ENCODE measurements around the gene SRSF1.

The SRSF1 gene

GRCh38 chr17:58006560-58006923 lies 504 bp downstream of the SRSF1 start:
- Histone ChIP-seq H3K9ac (ENCODE audit: low read length) (peak overlapping the region; percentile 100), H3K9me2 (replicated peaks; ENCODE audit: insufficient read depth, low read length) (no peaks in the 10 kb centered on the region), H3K4me1 (ENCODE audit: low read length) (peaks cover 15% of the 10 kb centered on the region), H3F3A (ENCODE audit: insufficient read depth, low read length) (peaks cover 31% of the 10 kb centered on the region), H3K9me3 (replicated peaks; ENCODE audit: insufficient read depth, low read length) (no peaks in the 10 kb centered on the region), H3K27ac (ENCODE audit: low read length) (peak overlapping the region; percentile 90), H3K27me3 (replicated peaks; ENCODE audit: insufficient read depth, low read length) (no peaks in the 10 kb centered on the region), H3K36me3 (replicated peaks; ENCODE audit: insufficient read depth, low read length) (peaks cover 31% of the 10 kb centered on the region), H2AFZ (ENCODE audit: low read length) (peak overlapping the region; percentile 16; the same call in 1 of the 2 replicates), H4K20me1 (ENCODE audit: insufficient read depth, low read length) (peaks cover 33% of the 10 kb centered on the region), H3K79me2 (ENCODE audit: low read length) (peaks cover 51% of the 10 kb centered on the region), H3K4me2 (ENCODE audit: low read depth, low read length) (peak overlapping the region; percentile 86), H3K4me3 (ENCODE audit: low read length) (peak overlapping the region; percentile 99)
- DNase-seq, result peak; percentile 59
- no peak for TF ChIP-seq EZH2phosphoT487 (IDR thresholded peaks at IDR 0.05; ENCODE audit: low read length)
- no peak for TF ChIP-seq CTCF (IDR thresholded peaks at IDR 0.05; ENCODE audit: low read length)
- no peak for TF ChIP-seq EZH2 (optimal IDR thresholded peaks at IDR 0.05; ENCODE audit: low read depth, low read length)

GRCh38 chr17:58005728-58006559 lies 1.1 kb downstream of the SRSF1 start:
- no peak overlapping the region; the same call in 1 of the 2 replicates for H3K27ac ChIP-seq (ENCODE audit: low read length)
- peaks cover 33% of the 10 kb centered on the region for H4K20me1 ChIP-seq (ENCODE audit: insufficient read depth, low read length)

GRCh38 chr17:58005031-58005727 lies 1.9 kb downstream of the SRSF1 start:
- DNase-seq, result no peak
- H3K4me1 ChIP-seq (ENCODE audit: low read length), result peaks cover 15% of the 10 kb centered on the region
- no peaks in the 10 kb centered on the region for H3K9me2 ChIP-seq (replicated peaks; ENCODE audit: insufficient read depth, low read length)
- no peaks in the 10 kb centered on the region for H3K27me3 ChIP-seq (replicated peaks; ENCODE audit: insufficient read depth, low read length)
- no peak for TF ChIP-seq EZH2phosphoT487 (IDR thresholded peaks at IDR 0.05; ENCODE audit: low read length)
- peak overlapping the region; percentile 99 for H3K4me3 ChIP-seq (ENCODE audit: low read length)
- H4K20me1 ChIP-seq (ENCODE audit: insufficient read depth, low read length), result peaks cover 39% of the 10 kb centered on the region
- peaks cover 51% of the 10 kb centered on the region for H3K79me2 ChIP-seq (ENCODE audit: low read length)
- peaks cover 31% of the 10 kb centered on the region for H3K36me3 ChIP-seq (replicated peaks; ENCODE audit: insufficient read depth, low read length)
- H3K4me2 ChIP-seq (ENCODE audit: low read depth, low read length), result peak overlapping the region; percentile 86
- H3K9me3 ChIP-seq (replicated peaks; ENCODE audit: insufficient read depth, low read length), result no peaks in the 10 kb centered on the region
- no peak overlapping the region for H2AFZ ChIP-seq (ENCODE audit: low read length)
- peaks cover 44% of the 10 kb centered on the region for H3F3A ChIP-seq (ENCODE audit: insufficient read depth, low read length)
- no peak overlapping the region for H3K27ac ChIP-seq (ENCODE audit: low read length)
- peak overlapping the region; percentile 100; the same call in 1 of the 2 replicates for H3K9ac ChIP-seq (ENCODE audit: low read length)

More at GRCh38 chr17:58005728-58006559, 1.1 kb downstream of the SRSF1 start:
- H3F3A ChIP-seq (ENCODE audit: insufficient read depth, low read length), result peaks cover 37% of the 10 kb centered on the region
- no peak for TF ChIP-seq CTCF (IDR thresholded peaks at IDR 0.05; ENCODE audit: low read length)
- TF ChIP-seq EZH2 (optimal IDR thresholded peaks at IDR 0.05; ENCODE audit: low read depth, low read length), result no peak
- no peak for TF ChIP-seq EZH2phosphoT487 (IDR thresholded peaks at IDR 0.05; ENCODE audit: low read length)
- H3K36me3 ChIP-seq (replicated peaks; ENCODE audit: insufficient read depth, low read length), result peaks cover 31% of the 10 kb centered on the region
- H3K79me2 ChIP-seq (ENCODE audit: low read length), result peaks cover 51% of the 10 kb centered on the region
- no peaks in the 10 kb centered on the region for H3K9me3 ChIP-seq (replicated peaks; ENCODE audit: insufficient read depth, low read length)
- H3K4me1 ChIP-seq (ENCODE audit: low read length), result peaks cover 15% of the 10 kb centered on the region
- peak overlapping the region; percentile 99 for H3K4me3 ChIP-seq (ENCODE audit: low read length)
- no peaks in the 10 kb centered on the region for H3K9me2 ChIP-seq (replicated peaks; ENCODE audit: insufficient read depth, low read length)
- peak overlapping the region; percentile 86 for H3K4me2 ChIP-seq (ENCODE audit: low read depth, low read length)
- no peak overlapping the region for H2AFZ ChIP-seq (ENCODE audit: low read length)
- DNase-seq, result no peak
- H3K9ac ChIP-seq (ENCODE audit: low read length), result peak overlapping the region; percentile 100
- no peaks in the 10 kb centered on the region for H3K27me3 ChIP-seq (replicated peaks; ENCODE audit: insufficient read depth, low read length)

All from MM.1S (cell line).